Endothelial cell (in vitro differentiated cells): ENCODE measurements around the gene RET. TPM values are rescaled to one million over a fixed set of nuclear protein-coding genes. Genes with fewer than 3 reads are reported as not detected.

Experiments
- DNase-seq: peaks from one replicate; pipeline ENCODE4 v3.0.0; 2021; ENCODE audit warnings: low spot score
- H3K27ac Mint-ChIP-seq: one replicate; pipeline ENCODE4 v1.8.0; 2021; ENCODE audit warnings: mixed read lengths, inconsistent platforms; ENCODE audit not compliant: unreplicated experiment
- H3K27me3 Mint-ChIP-seq: one replicate; pipeline ENCODE4 v1.8.0; 2021; ENCODE audit warnings: mild to moderate bottlenecking, moderate library complexity, mixed read lengths, inconsistent platforms; ENCODE audit not compliant: unreplicated experiment
- H3K36me3 Mint-ChIP-seq: one replicate; pipeline ENCODE4 v1.8.0; 2021; ENCODE audit warnings: mild to moderate bottlenecking, low read depth, mixed read lengths, inconsistent platforms; ENCODE audit not compliant: unreplicated experiment
- H3K4me1 Mint-ChIP-seq: one replicate; pipeline ENCODE4 v1.8.0; 2021; ENCODE audit warnings: mild to moderate bottlenecking, mixed read lengths, inconsistent platforms; ENCODE audit not compliant: unreplicated experiment
- H3K4me3 Mint-ChIP-seq: one replicate; pipeline ENCODE4 v1.8.0; 2021; ENCODE audit warnings: mild to moderate bottlenecking, mixed read lengths, inconsistent platforms; ENCODE audit not compliant: unreplicated experiment
- H3K9me3 Mint-ChIP-seq: one replicate; pipeline ENCODE4 v1.8.0; 2021; ENCODE audit warnings: mixed read lengths, inconsistent platforms; ENCODE audit not compliant: unreplicated experiment
- CTCF ChIP-seq: fragments of 200-600 bp; sonication (generic); IDR thresholded peaks from one replicate; pipeline ENCODE4 v1.5.0; 2021; ENCODE audit warnings: antibody characterized with exemption; ENCODE audit not compliant: unreplicated experiment
- total RNA-seq: library from RNA; stranded (reverse); fragmentation: NEBNext Ultra II Directional; extraction: Animal tissue kit (Norgen Biotek cat#: 25700); gene quantifications from one replicate; pipeline ENCODE4 v1.2.1, GENCODE V29; 2021; ENCODE audit not compliant: unreplicated experiment

Gene RET
- total RNA-seq, 1 donor from 2014 or later, result 0.28 TPM

- Mint-ChIP-seq H3K36me3 (no peaks in the 10 kb centered on the region), H3K4me3 (no peak overlapping the region), H3K4me1 (no peaks in the 10 kb centered on the region), H3K9me3 (no peaks in the 10 kb centered on the region), H3K27me3 (peaks cover 1% of the 10 kb centered on the region), H3K27ac (no peak overlapping the region)
- DNase-seq, result no peak
- no peak for TF ChIP-seq CTCF
Measured at GRCh38 chr10:43156590-43157341, 79.9 kb downstream of the RET start.

GRCh38 chr10:43158636-43159035 lies 81.8 kb downstream of the RET start:
- Mint-ChIP-seq H3K27me3 (peaks cover 2% of the 10 kb centered on the region), H3K4me1 (no peaks in the 10 kb centered on the region)
- no peak for TF ChIP-seq CTCF

GRCh38 chr10:43160046-43160920 lies 83.4 kb downstream of the RET start:
- Mint-ChIP-seq H3K36me3 (no peaks in the 10 kb centered on the region), H3K4me1 (no peaks in the 10 kb centered on the region), H3K9me3 (no peaks in the 10 kb centered on the region), H3K27ac (no peak overlapping the region), H3K4me3 (no peak overlapping the region), H3K27me3 (peaks cover 2% of the 10 kb centered on the region)
- TF ChIP-seq CTCF, result no peak
- DNase-seq, result no peak

More at GRCh38 chr10:43158636-43159035, 81.8 kb downstream of the RET start:
- Mint-ChIP-seq H3K4me3 (no peak overlapping the region), H3K27ac (no peak overlapping the region), H3K9me3 (no peaks in the 10 kb centered on the region), H3K36me3 (no peaks in the 10 kb centered on the region)
- no peak for DNase-seq

GRCh38 chr10:43160921-43161255 lies 84.0 kb downstream of the RET start:
- DNase-seq, result no peak
- no peaks in the 10 kb centered on the region for H3K9me3 Mint-ChIP-seq
- TF ChIP-seq CTCF, result no peak
- peaks cover 2% of the 10 kb centered on the region for H3K27me3 Mint-ChIP-seq
- no peak overlapping the region for H3K4me3 Mint-ChIP-seq
- H3K4me1 Mint-ChIP-seq, result no peaks in the 10 kb centered on the region
- H3K36me3 Mint-ChIP-seq, result no peaks in the 10 kb centered on the region
- no peak overlapping the region for H3K27ac Mint-ChIP-seq

GRCh38 chr10:43162604-43163003 lies 85.7 kb downstream of the RET start:
- H3K4me3 Mint-ChIP-seq, result no peak overlapping the region
- no peak overlapping the region for H3K27ac Mint-ChIP-seq
- no peak for DNase-seq
- H3K4me1 Mint-ChIP-seq, result no peaks in the 10 kb centered on the region
- H3K9me3 Mint-ChIP-seq, result no peaks in the 10 kb centered on the region
- no peaks in the 10 kb centered on the region for H3K36me3 Mint-ChIP-seq
- no peak for TF ChIP-seq CTCF
- H3K27me3 Mint-ChIP-seq, result peaks cover 2% of the 10 kb centered on the region
